SH-SY5Y (cell line): ENCODE results near the gene ADAM15.

ENCODE experiments used
- GATA2 ChIP-seq: IDR thresholded peaks from 2 replicates; pipeline ENCODE4 v1.6.1; 2011; ENCODE audit warnings: mild to moderate bottlenecking, low read depth, low read length
- GATA3 ChIP-seq: IDR thresholded peaks from 2 replicates; pipeline ENCODE4 v1.6.1; 2011; ENCODE audit warnings: low read depth, mild to moderate bottlenecking, low read length, moderate library complexity

DNA sequence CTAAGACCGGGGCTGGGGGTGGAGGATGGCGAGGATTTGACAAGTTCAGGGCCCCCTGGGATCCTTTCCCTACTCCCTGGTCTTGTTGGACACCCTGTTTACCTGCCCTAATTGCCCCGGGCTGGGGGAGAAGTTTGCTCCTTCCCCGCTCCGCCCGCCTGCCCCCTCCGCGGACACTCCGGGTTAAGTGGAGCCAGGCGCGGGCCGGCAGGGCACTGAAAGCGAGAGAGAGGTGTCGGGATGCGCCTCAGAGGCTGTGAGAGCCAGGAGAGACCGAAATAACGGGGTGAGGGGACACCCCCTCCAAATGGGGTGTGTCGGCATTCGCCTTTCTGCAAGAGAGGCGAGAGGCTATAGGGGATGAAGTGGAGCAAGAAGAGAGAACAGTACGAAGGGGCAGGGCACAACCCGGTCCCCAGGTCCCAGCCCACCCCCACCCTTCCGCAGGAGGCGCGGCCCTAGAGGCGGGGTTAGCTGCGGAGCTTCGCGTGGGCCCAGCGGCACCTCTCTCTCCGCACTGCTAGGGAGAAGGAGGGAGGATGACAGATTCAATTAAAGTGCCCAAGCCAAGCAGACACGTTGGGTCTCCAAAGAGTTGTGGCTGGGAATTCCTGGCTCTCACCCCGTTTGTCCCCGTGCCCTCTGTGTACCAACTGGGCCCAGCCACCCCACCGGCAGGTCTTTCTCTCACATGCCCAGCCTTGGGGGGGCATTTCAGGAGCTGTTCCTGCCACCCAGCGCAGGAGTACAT lies 31.4 kb downstream of the ADAM15 start:
- TF ChIP-seq GATA2 (no peak), GATA3 (no peak)
